Measurements from ENCODE around the gene ADGRV1.

Gene ADGRV1

GRCh38 chr5:91069364-91069763, 510.8 kb downstream of the ADGRV1 start:
- TF ChIP-seq, protein P1, sequence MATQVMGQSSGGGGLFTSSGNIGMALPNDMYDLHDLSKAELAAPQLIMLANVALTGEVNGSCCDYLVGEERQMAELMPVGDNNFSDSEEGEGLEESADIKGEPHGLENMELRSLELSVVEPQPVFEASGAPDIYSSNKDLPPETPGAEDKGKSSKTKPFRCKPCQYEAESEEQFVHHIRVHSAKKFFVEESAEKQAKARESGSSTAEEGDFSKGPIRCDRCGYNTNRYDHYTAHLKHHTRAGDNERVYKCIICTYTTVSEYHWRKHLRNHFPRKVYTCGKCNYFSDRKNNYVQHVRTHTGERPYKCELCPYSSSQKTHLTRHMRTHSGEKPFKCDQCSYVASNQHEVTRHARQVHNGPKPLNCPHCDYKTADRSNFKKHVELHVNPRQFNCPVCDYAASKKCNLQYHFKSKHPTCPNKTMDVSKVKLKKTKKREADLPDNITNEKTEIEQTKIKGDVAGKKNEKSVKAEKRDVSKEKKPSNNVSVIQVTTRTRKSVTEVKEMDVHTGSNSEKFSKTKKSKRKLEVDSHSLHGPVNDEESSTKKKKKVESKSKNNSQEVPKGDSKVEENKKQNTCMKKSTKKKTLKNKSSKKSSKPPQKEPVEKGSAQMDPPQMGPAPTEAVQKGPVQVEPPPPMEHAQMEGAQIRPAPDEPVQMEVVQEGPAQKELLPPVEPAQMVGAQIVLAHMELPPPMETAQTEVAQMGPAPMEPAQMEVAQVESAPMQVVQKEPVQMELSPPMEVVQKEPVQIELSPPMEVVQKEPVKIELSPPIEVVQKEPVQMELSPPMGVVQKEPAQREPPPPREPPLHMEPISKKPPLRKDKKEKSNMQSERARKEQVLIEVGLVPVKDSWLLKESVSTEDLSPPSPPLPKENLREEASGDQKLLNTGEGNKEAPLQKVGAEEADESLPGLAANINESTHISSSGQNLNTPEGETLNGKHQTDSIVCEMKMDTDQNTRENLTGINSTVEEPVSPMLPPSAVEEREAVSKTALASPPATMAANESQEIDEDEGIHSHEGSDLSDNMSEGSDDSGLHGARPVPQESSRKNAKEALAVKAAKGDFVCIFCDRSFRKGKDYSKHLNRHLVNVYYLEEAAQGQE (IDR thresholded peaks at IDR 0.05; ENCODE audit: low read depth), result no peak
- no peak for TF ChIP-seq RAD21 (IDR thresholded peaks at IDR 0.05; ENCODE audit: low read depth)
- no peak for TF ChIP-seq TCF12 (IDR thresholded peaks at IDR 0.05; ENCODE audit: low read depth)
- TF ChIP-seq EP300 (IDR thresholded peaks at IDR 0.05; ENCODE audit: borderline replicate concordance), result no peak
- TF ChIP-seq EGR1 (IDR thresholded peaks at IDR 0.05), result no peak
- no peak for TF ChIP-seq ZBTB7A (IDR thresholded peaks at IDR 0.05; ENCODE audit: low read depth)
- no peak for TF ChIP-seq YY1 (IDR thresholded peaks at IDR 0.05; ENCODE audit: low read depth)
- TF ChIP-seq, protein P2, sequence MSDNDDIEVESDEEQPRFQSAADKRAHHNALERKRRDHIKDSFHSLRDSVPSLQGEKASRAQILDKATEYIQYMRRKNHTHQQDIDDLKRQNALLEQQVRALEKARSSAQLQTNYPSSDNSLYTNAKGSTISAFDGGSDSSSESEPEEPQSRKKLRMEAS (IDR thresholded peaks at IDR 0.05), result no peak
- no peak for TF ChIP-seq CEBPB (IDR thresholded peaks at IDR 0.05)
- TF ChIP-seq CREB1 (IDR thresholded peaks at IDR 0.05; ENCODE audit: low read depth), result no peak
- TF ChIP-seq USF1 (IDR thresholded peaks at IDR 0.05), result no peak
- no peak for TF ChIP-seq NFIC (IDR thresholded peaks at IDR 0.05)
- TF ChIP-seq TAF1 (IDR thresholded peaks at IDR 0.05; ENCODE audit: low read depth), result no peak
- TF ChIP-seq TEAD4 (IDR thresholded peaks at IDR 0.05), result no peak
- TF ChIP-seq FOXM1 (IDR thresholded peaks at IDR 0.05; ENCODE audit: borderline replicate concordance, low read depth), result no peak

GRCh38 chr5:91070761-91071550, 512.4 kb downstream of the ADGRV1 start:
- no peak for TF ChIP-seq TAF1 (IDR thresholded peaks at IDR 0.05; ENCODE audit: low read depth)
- no peak for TF ChIP-seq ZBTB7A (IDR thresholded peaks at IDR 0.05; ENCODE audit: low read depth)
- TF ChIP-seq TCF12 (IDR thresholded peaks at IDR 0.05; ENCODE audit: low read depth), result no peak
- TF ChIP-seq EGR1 (IDR thresholded peaks at IDR 0.05), result no peak
- TF ChIP-seq FOXM1 (IDR thresholded peaks at IDR 0.05; ENCODE audit: borderline replicate concordance, low read depth), result no peak
- TF ChIP-seq CEBPB (IDR thresholded peaks at IDR 0.05), result no peak
- no peak for TF ChIP-seq RAD21 (IDR thresholded peaks at IDR 0.05; ENCODE audit: low read depth)

DNA sequence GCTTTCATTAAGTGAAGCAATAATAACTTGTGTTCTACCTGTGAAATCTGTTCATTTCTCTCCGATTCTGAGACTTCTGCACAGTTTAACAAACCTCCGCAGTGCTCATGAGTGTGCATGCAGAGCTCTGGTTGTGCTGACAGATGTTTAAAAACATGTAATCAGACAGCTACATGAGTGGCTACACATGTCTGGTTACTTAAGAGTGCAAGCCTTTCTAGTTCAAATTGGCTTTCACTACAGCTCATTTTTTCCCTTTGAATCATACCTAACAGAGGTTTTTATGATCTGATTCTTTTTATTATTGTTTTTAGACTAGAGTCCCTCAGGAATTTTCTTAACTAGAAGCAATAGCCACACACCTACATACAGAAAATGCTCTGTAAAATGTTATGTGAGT, 514.3 kb downstream of the ADGRV1 start:
- TF ChIP-seq NFIC (IDR thresholded peaks at IDR 0.05) (no peak), EGR1 (IDR thresholded peaks at IDR 0.05) (no peak), TEAD4 (IDR thresholded peaks at IDR 0.05) (no peak), YY1 (IDR thresholded peaks at IDR 0.05; ENCODE audit: low read depth) (no peak), RAD21 (IDR thresholded peaks at IDR 0.05; ENCODE audit: low read depth) (no peak), TCF12 (IDR thresholded peaks at IDR 0.05; ENCODE audit: low read depth) (no peak), TAF1 (IDR thresholded peaks at IDR 0.05; ENCODE audit: low read depth) (no peak), EP300 (IDR thresholded peaks at IDR 0.05; ENCODE audit: borderline replicate concordance) (no peak), CEBPB (IDR thresholded peaks at IDR 0.05) (no peak), USF1 (IDR thresholded peaks at IDR 0.05) (no peak), CREB1 (IDR thresholded peaks at IDR 0.05; ENCODE audit: low read depth) (no peak), FOXM1 (IDR thresholded peaks at IDR 0.05; ENCODE audit: borderline replicate concordance, low read depth) (no peak), ZBTB7A (IDR thresholded peaks at IDR 0.05; ENCODE audit: low read depth) (no peak)
- TF ChIP-seq, protein P2 (IDR thresholded peaks at IDR 0.05), result no peak
- TF ChIP-seq, protein P1 (IDR thresholded peaks at IDR 0.05; ENCODE audit: low read depth), result no peak

DNA sequence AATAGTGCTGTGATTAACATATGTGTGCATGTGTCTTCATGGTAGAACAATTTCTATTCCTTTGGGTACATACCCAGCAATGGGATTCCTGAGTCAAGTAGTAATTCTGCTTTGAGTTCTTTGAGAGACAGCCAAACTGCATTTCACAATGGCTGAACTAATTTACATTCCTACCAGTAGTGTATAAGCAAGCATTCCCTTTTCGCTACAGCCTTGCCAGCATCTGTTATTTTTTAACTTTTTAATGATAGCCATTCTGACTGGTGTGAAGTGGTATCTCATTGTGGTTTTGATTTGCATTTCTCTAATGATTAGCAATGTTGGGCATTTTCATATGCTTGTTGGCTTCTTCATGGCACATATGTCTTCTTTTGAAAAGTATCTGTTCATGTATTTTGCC, 516.0 kb downstream of the ADGRV1 start:
- no peak for TF ChIP-seq EP300 (IDR thresholded peaks at IDR 0.05; ENCODE audit: borderline replicate concordance)
- TF ChIP-seq TAF1 (IDR thresholded peaks at IDR 0.05; ENCODE audit: low read depth), result no peak

DNA sequence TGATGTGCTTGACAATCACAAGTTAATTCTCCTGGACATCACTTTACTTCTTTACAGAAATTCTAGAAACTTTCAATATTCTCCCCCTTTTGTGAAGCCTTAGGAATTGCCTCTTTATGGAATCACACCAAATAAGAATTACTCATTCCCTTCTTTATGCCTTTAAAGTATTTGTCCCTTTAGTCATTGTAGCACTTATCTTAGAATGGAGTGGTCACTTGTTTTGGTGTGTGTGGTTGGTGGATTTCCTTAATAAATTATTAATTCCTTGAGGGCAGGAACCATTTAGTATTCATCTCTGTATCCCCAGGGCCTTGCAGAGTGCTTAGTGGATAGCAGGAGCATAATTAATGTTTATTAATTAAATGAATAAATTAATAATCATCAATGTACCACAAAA, 517.5 kb downstream of the ADGRV1 start:
- TF ChIP-seq NFIC (IDR thresholded peaks at IDR 0.05) (no peak), CREB1 (IDR thresholded peaks at IDR 0.05; ENCODE audit: low read depth) (no peak), TEAD4 (IDR thresholded peaks at IDR 0.05) (no peak), CEBPB (IDR thresholded peaks at IDR 0.05) (no peak), RAD21 (IDR thresholded peaks at IDR 0.05; ENCODE audit: low read depth) (no peak), FOXM1 (IDR thresholded peaks at IDR 0.05; ENCODE audit: borderline replicate concordance, low read depth) (no peak), USF1 (IDR thresholded peaks at IDR 0.05) (no peak), EGR1 (IDR thresholded peaks at IDR 0.05) (no peak), EP300 (IDR thresholded peaks at IDR 0.05; ENCODE audit: borderline replicate concordance) (no peak), TAF1 (IDR thresholded peaks at IDR 0.05; ENCODE audit: low read depth) (no peak), ZBTB7A (IDR thresholded peaks at IDR 0.05; ENCODE audit: low read depth) (no peak), YY1 (IDR thresholded peaks at IDR 0.05; ENCODE audit: low read depth) (no peak), TCF12 (IDR thresholded peaks at IDR 0.05; ENCODE audit: low read depth) (no peak)
- TF ChIP-seq, protein P2 (IDR thresholded peaks at IDR 0.05), result no peak
- TF ChIP-seq, protein P1 (IDR thresholded peaks at IDR 0.05; ENCODE audit: low read depth), result no peak
